Mononuclear cell (primary cell): ENCODE data around the gene KIAA1671. TPM values are rescaled to one million over a fixed set of nuclear protein-coding genes. Genes with fewer than 3 reads are reported as not detected.

Experiments
- H3K27me3 ChIP-seq: 2 replicates; pipeline ENCODE4 v1.6.0; 2011; ENCODE audit warnings: low read length, control low read depth; ENCODE audit not compliant: insufficient read depth
- H3K4me1 ChIP-seq: 2 replicates; pipeline ENCODE4 v1.5.1; 2011; ENCODE audit warnings: mild to moderate bottlenecking, low read length, control low read depth; ENCODE audit not compliant: insufficient read depth
- H3K4me3 ChIP-seq: 2 replicates; pipeline ENCODE4 v1.5.1; 2011; ENCODE audit warnings: mild to moderate bottlenecking, low read length, moderate library complexity
- H3K9me3 ChIP-seq: 2 replicates; pipeline ENCODE4 v1.5.1; 2011; ENCODE audit warnings: low read depth, mild to moderate bottlenecking, control low read depth, low read length
- total RNA-seq: library from RNA; depleted of rRNA; stranded (reverse); fragments of >200 nt; gene quantifications from one replicate; pipeline ENCODE4 v1.2.3, GENCODE V29; 2012

KIAA1671 gene
- total RNA-seq, 1 donor = 0.31 TPM

- H3K9me3 ChIP-seq = no peaks in the 10 kb centered on the region
- H3K27me3 ChIP-seq = no peaks in the 10 kb centered on the region
- no peak overlapping the region for H3K4me3 ChIP-seq
- peaks cover 13% of the 10 kb centered on the region for H3K4me1 ChIP-seq
Measured at GRCh38 chr22:25083056-25083806, 130.7 kb downstream of the KIAA1671 start.

DNA sequence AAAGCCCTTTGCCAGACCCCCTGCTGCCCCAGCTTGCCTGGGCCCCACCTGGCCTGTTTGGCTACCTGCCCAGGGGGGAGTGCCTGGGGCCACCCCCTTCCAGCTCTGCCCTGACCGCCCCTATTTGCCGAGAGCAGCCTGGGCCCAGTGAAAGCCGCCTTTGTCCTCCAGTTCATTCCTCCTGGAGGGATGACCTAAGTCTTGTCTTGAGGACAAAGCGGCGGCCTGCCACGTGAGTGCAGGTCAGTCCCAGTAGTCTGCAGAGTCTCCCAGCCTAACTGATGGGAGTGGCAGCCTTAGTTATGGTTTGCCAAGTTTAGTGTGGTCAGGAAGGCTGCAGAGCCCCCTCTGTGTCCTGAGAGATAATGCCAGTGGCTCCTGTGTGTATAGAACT is 131.3 kb downstream of the KIAA1671 start:
- Histone ChIP-seq H3K27me3 (no peaks in the 10 kb centered on the region), H3K4me1 (peaks cover 13% of the 10 kb centered on the region), H3K4me3 (no peak overlapping the region), H3K9me3 (no peaks in the 10 kb centered on the region)

DNA sequence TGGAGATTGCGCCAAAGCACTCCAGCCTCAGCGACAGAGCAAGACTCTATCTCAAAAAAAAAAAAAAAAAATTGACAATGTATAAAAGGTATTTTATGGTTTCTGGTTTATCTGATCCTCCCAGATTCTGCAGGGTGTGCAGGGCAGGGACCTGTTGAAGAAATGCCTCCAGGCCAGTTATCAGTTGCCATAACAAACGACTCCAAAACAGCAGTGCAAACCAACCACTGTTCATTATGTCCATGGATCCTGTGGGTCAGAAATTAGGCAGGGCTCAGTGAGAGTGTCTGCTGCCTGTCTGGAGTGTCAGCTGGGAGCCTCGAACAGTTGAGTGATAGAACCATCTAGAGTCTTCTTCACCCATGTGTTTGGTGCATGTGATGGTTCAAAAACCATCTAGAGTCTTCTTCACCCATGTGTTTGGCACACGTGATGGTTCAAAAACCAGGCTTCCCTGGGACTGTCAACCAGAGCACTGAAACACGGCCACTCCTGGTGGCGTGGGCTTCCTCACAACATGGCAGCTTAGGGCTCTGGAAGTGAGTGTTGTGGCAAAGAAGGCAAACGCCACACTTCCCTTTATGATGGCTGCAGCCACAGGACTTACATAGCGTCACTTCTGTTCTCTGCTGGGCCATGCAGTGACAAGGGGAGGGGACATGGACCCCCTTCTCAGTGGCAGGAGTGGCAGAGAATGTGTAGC is 132.0 kb downstream of the KIAA1671 start:
- Histone ChIP-seq H3K27me3 (no peaks in the 10 kb centered on the region), H3K4me3 (no peak overlapping the region), H3K9me3 (no peaks in the 10 kb centered on the region), H3K4me1 (peaks cover 13% of the 10 kb centered on the region)

DNA sequence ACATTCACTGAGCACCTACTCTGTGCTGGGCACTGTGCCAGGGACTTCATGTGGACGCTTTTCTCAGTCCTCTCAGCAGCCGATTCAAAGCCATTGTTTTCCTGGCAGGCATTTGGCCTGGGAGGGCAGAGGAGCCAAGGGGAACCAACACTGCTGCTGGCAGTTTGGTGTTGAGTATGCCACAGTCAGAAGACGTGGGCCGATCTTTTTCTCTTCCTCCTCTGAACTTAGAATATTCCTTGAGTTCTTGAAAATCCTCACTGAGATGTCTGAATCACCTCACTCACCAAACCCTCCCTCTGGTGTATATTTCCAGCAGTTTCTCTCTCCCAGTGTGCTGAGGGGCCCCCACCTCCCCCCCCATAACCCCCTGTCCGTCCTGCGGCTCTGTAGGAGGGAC is 132.6 kb downstream of the KIAA1671 start:
- no peak overlapping the region for H3K4me3 ChIP-seq
- H3K4me1 ChIP-seq = peaks cover 13% of the 10 kb centered on the region
- no peaks in the 10 kb centered on the region for H3K27me3 ChIP-seq
- H3K9me3 ChIP-seq = no peaks in the 10 kb centered on the region

DNA sequence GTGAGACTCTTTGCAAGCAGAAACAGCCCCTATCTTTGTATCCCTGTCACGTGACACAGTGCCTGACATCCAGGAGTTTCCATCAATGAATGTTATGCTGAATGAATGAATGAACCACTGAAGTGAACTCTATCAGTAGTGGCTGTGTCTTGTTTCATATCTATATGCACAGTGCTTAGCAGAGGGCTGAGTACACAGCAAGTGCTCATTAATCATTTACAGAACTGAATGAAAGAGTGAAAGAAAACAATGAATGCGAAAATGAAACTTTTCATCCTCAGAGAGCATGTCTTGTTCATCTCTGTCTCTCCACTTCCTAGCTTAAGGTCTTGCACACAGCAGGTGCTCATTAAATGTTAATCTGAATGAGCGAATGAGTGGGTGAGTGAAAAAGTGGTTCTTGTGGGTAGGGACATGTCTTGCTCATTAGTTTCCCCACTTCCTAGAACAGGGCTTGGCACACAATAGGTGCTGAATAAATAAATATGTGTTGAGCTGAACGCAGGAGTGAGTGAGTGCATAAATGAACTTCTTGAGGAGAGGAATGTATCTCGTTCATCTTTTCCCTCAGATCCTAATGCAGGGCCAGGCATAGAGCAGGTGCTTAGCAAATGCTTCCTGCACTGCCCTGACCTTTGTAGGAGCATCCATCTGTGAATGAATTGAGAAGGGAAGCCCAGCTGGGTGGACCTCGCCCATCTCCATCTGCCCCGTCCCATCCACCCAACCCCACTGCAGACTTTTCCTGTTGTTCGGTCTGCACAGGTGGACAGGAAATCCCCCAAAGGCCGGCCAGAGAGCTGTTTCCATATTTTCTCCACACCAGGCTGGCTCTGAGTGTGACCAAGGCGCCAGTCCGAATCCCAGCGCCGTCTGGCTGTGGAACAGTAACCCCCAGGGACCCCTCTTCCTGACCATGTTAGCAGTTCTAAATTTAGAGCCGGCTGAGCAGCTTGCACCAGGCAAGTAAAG is 133.7 kb downstream of the KIAA1671 start:
- H3K27me3 ChIP-seq = no peaks in the 10 kb centered on the region
- peaks cover 11% of the 10 kb centered on the region for H3K4me1 ChIP-seq
- no peak overlapping the region for H3K4me3 ChIP-seq

DNA sequence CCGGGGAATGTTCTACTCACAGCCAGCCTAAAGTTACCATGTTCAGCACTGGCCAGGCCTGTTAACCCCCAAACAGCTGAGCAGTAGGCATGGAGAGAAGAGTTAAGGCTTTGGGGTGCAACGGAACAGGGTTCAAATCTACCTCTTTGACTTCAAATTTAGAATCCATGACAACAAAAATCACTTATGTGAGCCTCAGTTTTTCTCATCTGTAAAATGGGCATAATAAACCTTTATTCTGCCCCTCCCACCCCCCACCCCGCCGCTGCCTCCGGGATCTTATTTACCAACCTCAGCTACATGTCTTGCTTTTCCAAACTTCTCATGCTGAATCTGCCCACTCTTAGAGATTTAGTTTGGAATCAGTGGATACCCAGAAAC is 134.4 kb downstream of the KIAA1671 start:
- H3K4me3 ChIP-seq = no peak overlapping the region
- peaks cover 4% of the 10 kb centered on the region for H3K4me1 ChIP-seq
- H3K9me3 ChIP-seq = no peaks in the 10 kb centered on the region
- H3K27me3 ChIP-seq = no peaks in the 10 kb centered on the region

More for the DNA sequence above, 133.7 kb downstream of the KIAA1671 start:
- H3K9me3 ChIP-seq = no peaks in the 10 kb centered on the region

- Histone ChIP-seq H3K27me3 (no peaks in the 10 kb centered on the region), H3K4me3 (no peak overlapping the region)
Measured at GRCh38 chr22:25090225-25090890, 137.8 kb downstream of the KIAA1671 start.

GRCh38 chr22:25091458-25091857 is 138.9 kb downstream of the KIAA1671 start:
- Histone ChIP-seq H3K9me3 (no peaks in the 10 kb centered on the region), H3K4me1 (peaks cover 3% of the 10 kb centered on the region), H3K4me3 (no peak overlapping the region), H3K27me3 (no peaks in the 10 kb centered on the region)

More at GRCh38 chr22:25090225-25090890, 137.8 kb downstream of the KIAA1671 start:
- Histone ChIP-seq H3K4me1 (peaks cover 4% of the 10 kb centered on the region), H3K9me3 (no peaks in the 10 kb centered on the region)

DNA sequence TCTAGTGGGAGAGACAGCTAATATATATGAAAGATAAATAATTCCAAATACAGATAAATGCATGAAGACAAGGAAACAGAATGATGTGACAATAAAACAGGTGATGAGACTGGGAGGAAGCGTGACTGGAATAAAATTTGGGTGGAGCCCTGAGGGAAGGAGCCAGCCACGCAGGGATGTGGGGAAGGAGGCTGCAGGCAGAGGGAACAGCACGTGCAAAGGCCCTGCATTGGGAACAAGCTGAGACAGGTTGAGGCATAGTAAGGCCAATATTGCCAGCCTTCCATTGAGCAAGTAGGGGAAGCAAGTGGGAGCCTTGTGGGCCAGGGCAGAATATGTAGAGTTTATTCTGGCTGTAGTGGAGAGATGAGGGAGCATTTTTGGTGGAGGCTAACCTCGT is 139.6 kb downstream of the KIAA1671 start:
- no peak overlapping the region for H3K4me3 ChIP-seq
- H3K4me1 ChIP-seq = no peaks in the 10 kb centered on the region

DNA sequence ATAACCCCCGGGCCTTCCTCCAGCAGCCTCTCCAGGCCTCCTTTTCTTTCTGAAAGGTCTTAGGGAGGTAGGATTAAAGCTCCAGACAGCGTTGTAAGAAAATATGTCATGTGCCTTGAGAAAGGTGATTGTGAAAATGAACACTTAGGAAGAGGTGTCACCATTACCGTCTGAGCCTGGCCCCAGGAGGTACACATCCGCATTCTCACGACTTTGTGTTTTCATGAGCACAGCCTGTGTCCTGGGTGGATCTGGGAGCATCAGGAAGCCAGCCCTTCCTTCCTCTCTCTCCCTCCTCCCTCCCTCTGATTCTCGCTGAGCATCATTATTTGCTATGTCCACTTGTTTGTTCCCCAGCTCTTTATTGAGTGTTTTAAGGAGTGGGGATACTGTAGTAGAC is 142.1 kb downstream of the KIAA1671 start:
- no peaks in the 10 kb centered on the region for H3K27me3 ChIP-seq
- H3K4me1 ChIP-seq = no peaks in the 10 kb centered on the region

More for the DNA sequence above, 139.6 kb downstream of the KIAA1671 start:
- Histone ChIP-seq H3K9me3 (no peaks in the 10 kb centered on the region), H3K27me3 (no peaks in the 10 kb centered on the region)

GRCh38 chr22:25095869-25096268 is 143.4 kb downstream of the KIAA1671 start:
- Histone ChIP-seq H3K4me3 (no peak overlapping the region), H3K27me3 (no peaks in the 10 kb centered on the region), H3K4me1 (no peaks in the 10 kb centered on the region), H3K9me3 (no peaks in the 10 kb centered on the region)

More for the DNA sequence above, 142.1 kb downstream of the KIAA1671 start:
- H3K9me3 ChIP-seq = no peaks in the 10 kb centered on the region
- H3K4me3 ChIP-seq = no peak overlapping the region

- no peaks in the 10 kb centered on the region for H3K27me3 ChIP-seq
- no peaks in the 10 kb centered on the region for H3K9me3 ChIP-seq
- no peaks in the 10 kb centered on the region for H3K4me1 ChIP-seq
- no peak overlapping the region for H3K4me3 ChIP-seq
Measured at GRCh38 chr22:25096638-25097405, 144.3 kb downstream of the KIAA1671 start.

GRCh38 chr22:25098445-25099081 is 146.0 kb downstream of the KIAA1671 start:
- Histone ChIP-seq H3K4me1 (no peaks in the 10 kb centered on the region), H3K4me3 (no peak overlapping the region), H3K27me3 (no peaks in the 10 kb centered on the region), H3K9me3 (no peaks in the 10 kb centered on the region)
